DND-41 (cell line): Measurements from ENCODE around the gene ASCL2.

Experiments
- ATAC-seq: fragments of 200-7000 bp; cut with Tn5 transposase; 3 replicates; pipeline ENCODE4 v1.9.1; 2021; ENCODE audit warnings: low read depth; ENCODE audit not compliant: insufficient read depth
- DNase-seq: peaks from one replicate; pipeline ENCODE4 v3.0.0-alpha.2; 2020
- H2AFZ ChIP-seq: 2 replicates; pipeline ENCODE4 v1.6.0; 2012; ENCODE audit warnings: low read depth, low read length
- H3K27ac ChIP-seq: 2 replicates; pipeline ENCODE4 v1.5.1; 2012; ENCODE audit warnings: low read length, inconsistent platforms
- H3K27me3 ChIP-seq: fragments of 200-600 bp; sonication (generic); 2 replicates; pipeline ENCODE4 v1.6.0; 2012; ENCODE audit warnings: low read length, mild to moderate bottlenecking, inconsistent platforms; ENCODE audit not compliant: insufficient read depth, poor library complexity
- H3K36me3 ChIP-seq: 2 replicates; pipeline ENCODE4 v1.5.1; 2012; ENCODE audit warnings: low read length, inconsistent platforms; ENCODE audit not compliant: insufficient read depth
- H3K4me1 ChIP-seq: 2 replicates; pipeline ENCODE4 v1.5.1; 2012; ENCODE audit warnings: mild to moderate bottlenecking, low read length; ENCODE audit not compliant: insufficient read depth
- H3K4me2 ChIP-seq: 2 replicates; pipeline ENCODE4 v1.6.0; 2012; ENCODE audit warnings: mild to moderate bottlenecking, moderate library complexity, low read length, inconsistent platforms; ENCODE audit not compliant: insufficient read depth
- H3K4me3 ChIP-seq, 2 experiments: fragments of 200-600 bp in 1 of 2; shearing (Covaris generic) in 1 of 2; 2 replicates each; pipeline ENCODE4 v1.5.1; 2012 to 2016; ENCODE audit warnings: inconsistent platforms in 2 of 2, low read length in 2 of 2, mild to moderate bottlenecking in 2 of 2, low read depth in 1 of 2, moderate library complexity in 1 of 2
- H3K79me2 ChIP-seq: 2 replicates; pipeline ENCODE4 v1.6.0; 2012; ENCODE audit warnings: low read length, inconsistent platforms; ENCODE audit not compliant: insufficient read depth
- H3K9ac ChIP-seq: 2 replicates; pipeline ENCODE4 v1.6.0; 2012; ENCODE audit warnings: low read depth, mild to moderate bottlenecking, inconsistent platforms, low read length, moderate library complexity
- H3K9me3 ChIP-seq: 2 replicates; pipeline ENCODE4 v1.5.1; 2012; ENCODE audit warnings: low read length, moderate library complexity, mild to moderate bottlenecking, inconsistent platforms; ENCODE audit not compliant: insufficient read depth, severe bottlenecking
- H4K20me1 ChIP-seq: 2 replicates; pipeline ENCODE4 v1.6.0; 2012; ENCODE audit warnings: low read length; ENCODE audit not compliant: insufficient read depth
- CTCF ChIP-seq: IDR thresholded peaks from 2 replicates; pipeline ENCODE4 v1.5.1; 2012; ENCODE audit warnings: borderline replicate concordance, low read length, moderate library complexity, mild to moderate bottlenecking; ENCODE audit not compliant: poor library complexity, severe bottlenecking; ENCODE audit errors: extremely low read depth
- EZH2 ChIP-seq: IDR thresholded peaks from 3 replicates; pipeline ENCODE4 v1.6.1; 2012; ENCODE audit warnings: borderline replicate concordance, low read depth, mild to moderate bottlenecking, moderate library complexity, low read length, inconsistent platforms; ENCODE audit not compliant: severe bottlenecking

The ASCL2 gene

GRCh38 chr11:2302896-2303626 is 32.7 kb upstream of the ASCL2 start:
- Histone ChIP-seq H3K4me3 (no peak overlapping the region), H3K4me1 (no peaks in the 10 kb centered on the region), H3K9me3 (no peaks in the 10 kb centered on the region), H3K27ac (no peak overlapping the region), H3K79me2 (no peaks in the 10 kb centered on the region), H4K20me1 (no peaks in the 10 kb centered on the region), H3K9ac (no peak overlapping the region), H3K27me3 (no peaks in the 10 kb centered on the region), H2AFZ (no peak overlapping the region), H3K36me3 (no peaks in the 10 kb centered on the region), H3K4me2 (no peak overlapping the region)
- ATAC-seq (no peak), DNase-seq (no peak)
- TF ChIP-seq EZH2: no peak
- no peak for TF ChIP-seq CTCF

GRCh38 chr11:2302306-2302895 is 32.0 kb upstream of the ASCL2 start:
- H3K27me3 ChIP-seq: no peaks in the 10 kb centered on the region
- H3K79me2 ChIP-seq: no peaks in the 10 kb centered on the region
- no peak overlapping the region for H3K27ac ChIP-seq
- no peak overlapping the region for H3K4me3 ChIP-seq
- H3K36me3 ChIP-seq: no peaks in the 10 kb centered on the region
- no peak overlapping the region for H3K9ac ChIP-seq
- no peaks in the 10 kb centered on the region for H3K4me1 ChIP-seq
- DNase-seq (no peak), ATAC-seq (no peak)
- TF ChIP-seq CTCF (no peak), EZH2 (no peak)
- H3K9me3 ChIP-seq: no peaks in the 10 kb centered on the region
- no peaks in the 10 kb centered on the region for H4K20me1 ChIP-seq
- no peak overlapping the region for H3K4me2 ChIP-seq
- H2AFZ ChIP-seq: no peak overlapping the region

GRCh38 chr11:2301631-2302305 is 31.4 kb upstream of the ASCL2 start, which contains the start of the genes C11orf21 and TSPAN32:
Gene C11orf21 (minus strand): TSS chr11:2301918. CDS start chr11:2301808, 110 bp downstream.
Gene TSPAN32 (plus strand): TSS chr11:2302013. CDS start chr11:2302150, 137 bp downstream.
- 0 out of 3 replicates have a peak, but pooled peaks have one; percentile 26 for ATAC-seq

More at GRCh38 chr11:2301631-2302305, 31.4 kb upstream of the ASCL2 start, which contains the start of the genes C11orf21 and TSPAN32:
- no peak within 1 kb of the TSS for H3K4me3 ChIP-seq
- H2AFZ ChIP-seq: no peak within 1 kb of the TSS
- no peak for DNase-seq
- TF ChIP-seq CTCF: no peak
- no peak for TF ChIP-seq EZH2
- H3K27ac ChIP-seq: no peak within 1 kb of the TSS
- no peaks in the 10 kb centered on the region for H3K36me3 ChIP-seq
- no peaks in the 10 kb centered on the region for H4K20me1 ChIP-seq
- no peaks in the 10 kb centered on the region for H3K79me2 ChIP-seq
- no peak within 1 kb of the TSS for H3K9ac ChIP-seq
- H3K4me1 ChIP-seq: no peaks in the 10 kb centered on the region
- no peaks in the 10 kb centered on the region for H3K9me3 ChIP-seq
- no peak within 1 kb of the TSS for H3K4me2 ChIP-seq
- no peaks in the 10 kb centered on the region for H3K27me3 ChIP-seq
